ENCODE data around the gene EXOSC9.

The EXOSC9 gene

GRCh38 chr4:121769341-121769740, 31.8 kb upstream of the EXOSC9 start:
- no peak overlapping the region for H3K9ac ChIP-seq (ENCODE audit: low read length in 5 of 5)
- H3K4me3 ChIP-seq (ENCODE audit: low read depth in 1 of 5, low read length in 5 of 5) = no peak overlapping the region
- no peaks in the 10 kb centered on the region for H3K36me3 ChIP-seq (ENCODE audit: control insufficient read depth in 5 of 5, insufficient read depth in 5 of 5, low read length in 5 of 5)
- no peak overlapping the region for H3K27ac ChIP-seq (ENCODE audit: low read depth, low read length)
- H3K4me1 ChIP-seq (ENCODE audit: control insufficient read depth in 5 of 5, insufficient read depth in 5 of 5, low read length in 5 of 5) = peaks cover 0 to 13% (median 10%) of the 10 kb centered on the region in 5 donors
- no peaks in the 10 kb centered on the region for H3K9me3 ChIP-seq (ENCODE audit: control insufficient read depth in 5 of 5, low read length in 5 of 5)
- H3K27me3 ChIP-seq (ENCODE audit: control insufficient read depth in 5 of 5, insufficient read depth in 4 of 5, low read length in 5 of 5) = peaks cover 2 to 20% (median 12%) of the 10 kb centered on the region in 5 donors

- H3K27me3 ChIP-seq (ENCODE audit: control insufficient read depth in 5 of 5, insufficient read depth in 4 of 5, low read length in 5 of 5) = peaks cover 0 to 3% (median 0%) of the 10 kb centered on the region in 5 donors
- H3K4me3 ChIP-seq (ENCODE audit: low read depth in 1 of 5, low read length in 5 of 5) = no peak overlapping the region
- H3K27ac ChIP-seq (ENCODE audit: low read depth, low read length) = no peak overlapping the region
- H3K9me3 ChIP-seq (ENCODE audit: control insufficient read depth in 5 of 5, low read length in 5 of 5) = no peaks in the 10 kb centered on the region
- no peaks in the 10 kb centered on the region for H3K36me3 ChIP-seq (ENCODE audit: control insufficient read depth in 5 of 5, insufficient read depth in 5 of 5, low read length in 5 of 5)
- H3K9ac ChIP-seq (ENCODE audit: low read length in 5 of 5) = no peak overlapping the region
- H3K4me1 ChIP-seq (ENCODE audit: control insufficient read depth in 5 of 5, insufficient read depth in 5 of 5, low read length in 5 of 5) = peaks cover 0 to 4% (median 0%) of the 10 kb centered on the region in 5 donors
Observed at GRCh38 chr4:121771869-121772268, 29.3 kb upstream of the EXOSC9 start.

GRCh38 chr4:121773883-121774282, 27.2 kb upstream of the EXOSC9 start:
- Histone ChIP-seq H3K4me1 (ENCODE audit: control insufficient read depth in 5 of 5, insufficient read depth in 5 of 5, low read length in 5 of 5) (peaks cover 0 to 4% (median 0%) of the 10 kb centered on the region in 5 donors), H3K9me3 (ENCODE audit: control insufficient read depth in 5 of 5, low read length in 5 of 5) (no peaks in the 10 kb centered on the region), H3K4me3 (ENCODE audit: low read depth in 1 of 5, low read length in 5 of 5) (no peak overlapping the region), H3K27ac (ENCODE audit: low read depth, low read length) (no peak overlapping the region), H3K9ac (ENCODE audit: low read length in 5 of 5) (no peak overlapping the region), H3K27me3 (ENCODE audit: control insufficient read depth in 5 of 5, insufficient read depth in 4 of 5, low read length in 5 of 5) (no peaks in the 10 kb centered on the region), H3K36me3 (ENCODE audit: control insufficient read depth in 5 of 5, insufficient read depth in 5 of 5, low read length in 5 of 5) (no peaks in the 10 kb centered on the region)

GRCh38 chr4:121776610-121777401, 24.3 kb upstream of the EXOSC9 start:
- H3K27me3 ChIP-seq (ENCODE audit: control insufficient read depth in 5 of 5, insufficient read depth in 4 of 5, low read length in 5 of 5) = no peaks in the 10 kb centered on the region
- no peak overlapping the region for H3K27ac ChIP-seq (ENCODE audit: low read depth, low read length)
- H3K9me3 ChIP-seq (ENCODE audit: control insufficient read depth in 5 of 5, low read length in 5 of 5) = no peaks in the 10 kb centered on the region
- H3K4me1 ChIP-seq (ENCODE audit: control insufficient read depth in 5 of 5, insufficient read depth in 5 of 5, low read length in 5 of 5) = peaks cover 0 to 4% (median 0%) of the 10 kb centered on the region in 5 donors
- H3K9ac ChIP-seq (ENCODE audit: low read length in 5 of 5) = no peak overlapping the region
- no peak overlapping the region for H3K4me3 ChIP-seq (ENCODE audit: low read depth in 1 of 5, low read length in 5 of 5)
- no peaks in the 10 kb centered on the region for H3K36me3 ChIP-seq (ENCODE audit: control insufficient read depth in 5 of 5, insufficient read depth in 5 of 5, low read length in 5 of 5)

GRCh38 chr4:121777625-121778024, 23.5 kb upstream of the EXOSC9 start:
- no peaks in the 10 kb centered on the region for H3K9me3 ChIP-seq (ENCODE audit: control insufficient read depth in 5 of 5, low read length in 5 of 5)
- no peaks in the 10 kb centered on the region for H3K27me3 ChIP-seq (ENCODE audit: control insufficient read depth in 5 of 5, insufficient read depth in 4 of 5, low read length in 5 of 5)
- peaks cover 0 to 4% (median 0%) of the 10 kb centered on the region in 5 donors for H3K4me1 ChIP-seq (ENCODE audit: control insufficient read depth in 5 of 5, insufficient read depth in 5 of 5, low read length in 5 of 5)
- no peak overlapping the region for H3K27ac ChIP-seq (ENCODE audit: low read depth, low read length)
- no peak overlapping the region for H3K9ac ChIP-seq (ENCODE audit: low read length in 5 of 5)
- H3K4me3 ChIP-seq (ENCODE audit: low read depth in 1 of 5, low read length in 5 of 5) = no peak overlapping the region
- H3K36me3 ChIP-seq (ENCODE audit: control insufficient read depth in 5 of 5, insufficient read depth in 5 of 5, low read length in 5 of 5) = no peaks in the 10 kb centered on the region

GRCh38 chr4:121778991-121779628, 22.0 kb upstream of the EXOSC9 start:
- H3K27ac ChIP-seq (ENCODE audit: low read depth, low read length) = no peak overlapping the region
- H3K4me3 ChIP-seq (ENCODE audit: low read depth in 1 of 5, low read length in 5 of 5) = no peak overlapping the region
- no peaks in the 10 kb centered on the region for H3K27me3 ChIP-seq (ENCODE audit: control insufficient read depth in 5 of 5, insufficient read depth in 4 of 5, low read length in 5 of 5)
- peaks cover 0 to 4% (median 0%) of the 10 kb centered on the region in 5 donors for H3K4me1 ChIP-seq (ENCODE audit: control insufficient read depth in 5 of 5, insufficient read depth in 5 of 5, low read length in 5 of 5)
- no peak overlapping the region for H3K9ac ChIP-seq (ENCODE audit: low read length in 5 of 5)
- peaks cover 0 to 2% (median 0%) of the 10 kb centered on the region in 5 donors for H3K9me3 ChIP-seq (ENCODE audit: control insufficient read depth in 5 of 5, low read length in 5 of 5)
- no peaks in the 10 kb centered on the region for H3K36me3 ChIP-seq (ENCODE audit: control insufficient read depth in 5 of 5, insufficient read depth in 5 of 5, low read length in 5 of 5)

GRCh38 chr4:121783210-121783609, 17.9 kb upstream of the EXOSC9 start:
- Histone ChIP-seq H3K4me1 (ENCODE audit: control insufficient read depth in 5 of 5, insufficient read depth in 5 of 5, low read length in 5 of 5) (peaks cover 0 to 12% (median 8%) of the 10 kb centered on the region in 5 donors), H3K27ac (ENCODE audit: low read depth, low read length) (no peak overlapping the region), H3K4me3 (ENCODE audit: low read depth in 1 of 5, low read length in 5 of 5) (no peak overlapping the region), H3K36me3 (ENCODE audit: control insufficient read depth in 5 of 5, insufficient read depth in 5 of 5, low read length in 5 of 5) (no peaks in the 10 kb centered on the region), H3K9ac (ENCODE audit: low read length in 5 of 5) (no peak overlapping the region), H3K27me3 (ENCODE audit: control insufficient read depth in 5 of 5, insufficient read depth in 4 of 5, low read length in 5 of 5) (peaks cover 0 to under 1% (median 0%) of the 10 kb centered on the region in 5 donors), H3K9me3 (ENCODE audit: control insufficient read depth in 5 of 5, low read length in 5 of 5) (peaks cover 0 to 7% (median 4%) of the 10 kb centered on the region in 5 donors)

GRCh38 chr4:121784401-121784800, 16.7 kb upstream of the EXOSC9 start:
- no peaks in the 10 kb centered on the region for H3K36me3 ChIP-seq (ENCODE audit: control insufficient read depth in 5 of 5, insufficient read depth in 5 of 5, low read length in 5 of 5)
- H3K9me3 ChIP-seq (ENCODE audit: control insufficient read depth in 5 of 5, low read length in 5 of 5) = peaks cover 0 to 7% (median 4%) of the 10 kb centered on the region in 5 donors
- H3K27ac ChIP-seq (ENCODE audit: low read depth, low read length) = peak overlapping the region; percentile 47

GRCh38 chr4:121784975-121785374, 16.1 kb upstream of the EXOSC9 start:
- H3K27me3 ChIP-seq (ENCODE audit: control insufficient read depth in 5 of 5, insufficient read depth in 4 of 5, low read length in 5 of 5) = peaks cover 0 to 3% (median 0%) of the 10 kb centered on the region in 5 donors
- no peaks in the 10 kb centered on the region for H3K36me3 ChIP-seq (ENCODE audit: control insufficient read depth in 5 of 5, insufficient read depth in 5 of 5, low read length in 5 of 5)
- H3K4me3 ChIP-seq (ENCODE audit: low read depth in 1 of 5, low read length in 5 of 5) = no peak overlapping the region
- peaks cover 0 to 12% (median 8%) of the 10 kb centered on the region in 5 donors for H3K4me1 ChIP-seq (ENCODE audit: control insufficient read depth in 5 of 5, insufficient read depth in 5 of 5, low read length in 5 of 5)
- peak overlapping the region; percentile 47 for H3K27ac ChIP-seq (ENCODE audit: low read depth, low read length)
- H3K9ac ChIP-seq (ENCODE audit: low read length in 5 of 5) = no peak overlapping the region
- peaks cover 0 to 7% (median 4%) of the 10 kb centered on the region in 5 donors for H3K9me3 ChIP-seq (ENCODE audit: control insufficient read depth in 5 of 5, low read length in 5 of 5)

More at GRCh38 chr4:121784401-121784800, 16.7 kb upstream of the EXOSC9 start:
- H3K4me1 ChIP-seq (ENCODE audit: control insufficient read depth in 5 of 5, insufficient read depth in 5 of 5, low read length in 5 of 5) = peaks cover 0 to 12% (median 8%) of the 10 kb centered on the region in 5 donors
- H3K4me3 ChIP-seq (ENCODE audit: low read depth in 1 of 5, low read length in 5 of 5) = no peak overlapping the region
- H3K9ac ChIP-seq (ENCODE audit: low read length in 5 of 5) = no peak overlapping the region
- H3K27me3 ChIP-seq (ENCODE audit: control insufficient read depth in 5 of 5, insufficient read depth in 4 of 5, low read length in 5 of 5) = peaks cover 0 to 3% (median 0%) of the 10 kb centered on the region in 5 donors

GRCh38 chr4:121785479-121785878, 15.6 kb upstream of the EXOSC9 start:
- no peak overlapping the region for H3K4me3 ChIP-seq (ENCODE audit: low read depth in 1 of 5, low read length in 5 of 5)
- no peaks in the 10 kb centered on the region for H3K36me3 ChIP-seq (ENCODE audit: control insufficient read depth in 5 of 5, insufficient read depth in 5 of 5, low read length in 5 of 5)
- peaks cover 0 to 7% (median 4%) of the 10 kb centered on the region in 5 donors for H3K9me3 ChIP-seq (ENCODE audit: control insufficient read depth in 5 of 5, low read length in 5 of 5)
- peaks cover 0 to 3% (median 0%) of the 10 kb centered on the region in 5 donors for H3K27me3 ChIP-seq (ENCODE audit: control insufficient read depth in 5 of 5, insufficient read depth in 4 of 5, low read length in 5 of 5)
- H3K27ac ChIP-seq (ENCODE audit: low read depth, low read length) = peak overlapping the region; percentile 47
- no peak overlapping the region for H3K9ac ChIP-seq (ENCODE audit: low read length in 5 of 5)
- H3K4me1 ChIP-seq (ENCODE audit: control insufficient read depth in 5 of 5, insufficient read depth in 5 of 5, low read length in 5 of 5) = peaks cover 0 to 12% (median 8%) of the 10 kb centered on the region in 5 donors
